IMR-90 (cell line): ENCODE measurements around the gene FAM234A.

Experiments used
- BHLHE40 ChIP-seq: fragments of 150-350 bp; IDR thresholded peaks from 2 replicates; pipeline ENCODE4 v1.6.1; 2016; ENCODE audit warnings: mild to moderate bottlenecking, low read depth, low read length
- FOS ChIP-seq: fragments of 150-350 bp; IDR thresholded peaks from 2 replicates; pipeline ENCODE4 v1.6.1; 2016; ENCODE audit warnings: low read depth, low read length
- POLR2A ChIP-seq: IDR thresholded peaks from 2 replicates; pipeline ENCODE4 v1.6.1; 2012; ENCODE audit warnings: mild to moderate bottlenecking, low read depth, low read length
- RAD21 ChIP-seq: IDR thresholded peaks from 2 replicates; pipeline ENCODE4 v1.6.1; 2012; ENCODE audit warnings: low read length, improper control_type of control experiment
- RCOR1 ChIP-seq: IDR thresholded peaks from 2 replicates; pipeline ENCODE4 v1.6.1; 2012; ENCODE audit warnings: mild to moderate bottlenecking, low read length, improper control_type of control experiment; ENCODE audit not compliant: insufficient replicate concordance
- SMC3 ChIP-seq: fragments of 150-350 bp; IDR thresholded peaks from 2 replicates; pipeline ENCODE4 v1.6.1; 2016; ENCODE audit warnings: low read depth, mild to moderate bottlenecking, antibody characterized with exemption, low read length, moderate library complexity
- TF ChIP-seq, protein P1 (sequence below): conservative IDR thresholded peaks from 2 replicates; pipeline ENCODE4 v1.5.1; 2012; ENCODE audit warnings: mild to moderate bottlenecking, low read depth, low read length, improper control_type of control experiment

DNA sequence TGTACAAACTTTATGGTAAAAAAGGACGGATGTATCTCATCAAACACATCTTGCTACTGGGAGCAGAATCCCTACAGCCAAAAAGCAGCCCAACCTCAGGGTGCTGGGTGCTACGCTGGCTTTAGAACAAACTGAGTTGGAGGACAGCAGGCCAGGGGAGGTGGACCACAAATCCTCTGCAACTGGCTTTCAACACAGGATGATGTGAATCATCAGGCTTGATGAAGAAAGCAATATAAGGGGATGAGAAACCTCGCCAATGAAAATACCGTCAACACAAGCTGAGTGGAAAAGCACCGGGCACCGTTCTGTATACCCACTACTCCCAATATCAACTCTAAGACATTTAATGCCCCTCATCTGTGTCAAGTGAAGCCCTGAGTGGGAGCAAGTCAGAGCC lies 40.1 kb upstream of the FAM234A start:
- no peak for TF ChIP-seq RCOR1
- TF ChIP-seq, protein P1, sequence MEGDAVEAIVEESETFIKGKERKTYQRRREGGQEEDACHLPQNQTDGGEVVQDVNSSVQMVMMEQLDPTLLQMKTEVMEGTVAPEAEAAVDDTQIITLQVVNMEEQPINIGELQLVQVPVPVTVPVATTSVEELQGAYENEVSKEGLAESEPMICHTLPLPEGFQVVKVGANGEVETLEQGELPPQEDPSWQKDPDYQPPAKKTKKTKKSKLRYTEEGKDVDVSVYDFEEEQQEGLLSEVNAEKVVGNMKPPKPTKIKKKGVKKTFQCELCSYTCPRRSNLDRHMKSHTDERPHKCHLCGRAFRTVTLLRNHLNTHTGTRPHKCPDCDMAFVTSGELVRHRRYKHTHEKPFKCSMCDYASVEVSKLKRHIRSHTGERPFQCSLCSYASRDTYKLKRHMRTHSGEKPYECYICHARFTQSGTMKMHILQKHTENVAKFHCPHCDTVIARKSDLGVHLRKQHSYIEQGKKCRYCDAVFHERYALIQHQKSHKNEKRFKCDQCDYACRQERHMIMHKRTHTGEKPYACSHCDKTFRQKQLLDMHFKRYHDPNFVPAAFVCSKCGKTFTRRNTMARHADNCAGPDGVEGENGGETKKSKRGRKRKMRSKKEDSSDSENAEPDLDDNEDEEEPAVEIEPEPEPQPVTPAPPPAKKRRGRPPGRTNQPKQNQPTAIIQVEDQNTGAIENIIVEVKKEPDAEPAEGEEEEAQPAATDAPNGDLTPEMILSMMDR = no peak
- TF ChIP-seq SMC3 = no peak
- no peak for TF ChIP-seq BHLHE40
- no peak for TF ChIP-seq FOS
- no peak for TF ChIP-seq RAD21
- no peak for TF ChIP-seq POLR2A
